ENCODE measurements around the gene RGS3.
"Not testable (repeated sequence)": the region's sequence is repeated elsewhere in the genome, so short reads cannot be mapped to it uniquely, and the experiment has no call there.

Gene RGS3

GRCh38 chr9:113634596-113635515 is 171.3 kb downstream of the RGS3 start:
- DNase-seq (ENCODE audit: low read depth in 3 of 3): no peak

DNA sequence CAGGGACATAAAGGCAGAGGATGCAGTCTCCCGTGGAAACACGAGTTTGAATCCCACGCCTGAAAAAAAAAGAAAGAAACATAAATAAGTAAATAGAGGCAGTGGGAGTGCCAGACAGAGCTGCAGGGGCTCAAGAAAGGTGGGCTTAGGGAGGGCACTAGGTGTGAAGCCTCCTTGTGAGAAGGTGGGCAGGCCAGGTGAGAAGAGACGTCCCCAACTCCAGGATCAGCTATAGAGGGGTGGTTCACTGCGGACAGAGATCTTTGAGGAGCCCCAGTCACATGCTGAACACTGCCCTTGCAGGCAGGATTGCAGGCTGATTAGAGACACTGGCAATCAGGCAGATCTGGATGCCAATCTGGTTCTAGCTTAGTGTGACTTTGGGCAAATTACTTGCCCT is 172.1 kb downstream of the RGS3 start:
- no peak for DNase-seq (ENCODE audit: low read depth in 3 of 3)

GRCh38 chr9:113636165-113636564 is 172.6 kb downstream of the RGS3 start:
- no peak for DNase-seq (ENCODE audit: low read depth in 3 of 3)

GRCh38 chr9:113636693-113637092 is 173.2 kb downstream of the RGS3 start:
- no peak for DNase-seq (ENCODE audit: low read depth in 3 of 3)

DNA sequence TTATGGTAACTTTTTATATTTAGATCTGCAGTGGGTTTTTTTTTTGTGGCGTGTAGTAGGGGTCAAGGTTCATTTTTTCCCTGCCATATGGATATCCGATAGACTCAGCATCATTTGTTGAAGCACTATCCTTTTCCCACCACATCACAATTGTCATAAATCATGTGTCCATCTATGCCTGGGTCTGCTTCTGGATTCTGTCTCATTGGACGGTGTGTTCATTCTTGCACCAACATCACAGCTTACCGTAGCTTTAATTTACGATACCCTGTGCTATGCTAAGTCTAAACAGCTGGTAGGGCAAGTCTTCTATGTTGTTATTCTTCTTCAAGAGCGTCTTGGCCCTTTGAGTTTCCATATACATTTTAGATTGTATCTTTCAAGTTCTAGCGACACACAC is 175.0 kb downstream of the RGS3 start:
- no peak for DNase-seq (ENCODE audit: low read depth in 3 of 3)

DNA sequence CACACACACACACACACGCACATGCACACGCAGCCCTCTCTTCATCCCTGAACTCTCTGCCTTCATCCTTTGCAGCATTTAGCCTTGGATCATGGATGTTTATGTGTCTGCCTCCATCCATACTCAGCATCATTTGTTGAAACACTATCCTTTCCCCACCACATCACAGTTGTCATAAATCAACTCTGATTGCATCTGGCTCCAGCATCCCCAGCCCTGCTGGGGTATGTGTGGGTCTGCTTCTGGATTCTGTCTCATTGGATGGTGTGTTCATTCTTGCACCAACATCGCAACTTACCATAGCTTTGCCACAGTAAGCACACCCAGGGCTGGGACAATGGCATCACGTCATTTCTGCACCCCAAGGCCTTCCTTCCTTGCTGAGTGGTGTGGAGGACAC is 175.4 kb downstream of the RGS3 start:
- no peak for DNase-seq (ENCODE audit: low read depth in 3 of 3)

- not testable (repeated sequence) for DNase-seq (ENCODE audit: low read depth in 3 of 3)
Observed at GRCh38 chr9:113639411-113639970, 176.0 kb downstream of the RGS3 start.

DNA sequence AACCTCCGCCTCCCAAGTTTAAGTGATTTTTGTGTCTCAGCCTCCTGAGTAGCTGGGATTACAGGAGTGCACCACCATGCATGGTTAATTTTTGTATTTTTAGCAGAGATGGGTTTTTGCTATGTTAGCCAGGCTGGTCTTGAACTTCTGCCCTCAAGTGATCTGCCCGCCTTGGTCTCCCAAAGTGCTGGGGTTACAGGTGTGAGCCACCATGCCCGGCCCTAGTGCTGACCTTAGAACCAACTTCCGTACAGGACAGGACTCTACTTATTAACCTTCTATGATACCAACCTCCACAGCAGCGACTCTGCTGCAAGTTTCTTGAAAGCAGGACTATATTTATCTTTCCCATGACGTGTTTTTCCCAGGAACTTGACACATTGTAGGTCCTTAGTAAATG is 176.9 kb downstream of the RGS3 start:
- DNase-seq (ENCODE audit: low read depth in 3 of 3): no peak

GRCh38 chr9:113641100-113641885 is 177.8 kb downstream of the RGS3 start:
- no peak for DNase-seq (ENCODE audit: low read depth in 3 of 3)

DNA sequence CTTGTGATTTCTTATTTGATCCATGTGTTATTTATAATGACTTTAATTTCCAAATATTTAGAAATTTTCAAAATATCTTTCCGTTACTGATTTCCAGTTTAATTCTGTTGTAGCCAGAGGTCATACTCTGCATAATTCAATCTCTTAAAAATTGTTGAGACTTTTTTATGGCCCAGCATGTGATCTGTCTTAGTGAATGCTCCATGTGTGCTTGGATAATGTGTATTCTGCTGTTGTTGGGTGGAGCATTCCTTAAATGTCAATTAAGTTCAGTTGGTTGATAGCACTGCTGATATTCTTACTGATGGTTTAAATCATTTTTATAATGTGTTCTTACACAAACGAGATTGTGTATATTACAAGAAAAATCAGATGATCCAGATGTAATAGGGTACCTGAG is 180.8 kb downstream of the RGS3 start:
- no peak for DNase-seq (ENCODE audit: low read depth in 3 of 3)

DNA sequence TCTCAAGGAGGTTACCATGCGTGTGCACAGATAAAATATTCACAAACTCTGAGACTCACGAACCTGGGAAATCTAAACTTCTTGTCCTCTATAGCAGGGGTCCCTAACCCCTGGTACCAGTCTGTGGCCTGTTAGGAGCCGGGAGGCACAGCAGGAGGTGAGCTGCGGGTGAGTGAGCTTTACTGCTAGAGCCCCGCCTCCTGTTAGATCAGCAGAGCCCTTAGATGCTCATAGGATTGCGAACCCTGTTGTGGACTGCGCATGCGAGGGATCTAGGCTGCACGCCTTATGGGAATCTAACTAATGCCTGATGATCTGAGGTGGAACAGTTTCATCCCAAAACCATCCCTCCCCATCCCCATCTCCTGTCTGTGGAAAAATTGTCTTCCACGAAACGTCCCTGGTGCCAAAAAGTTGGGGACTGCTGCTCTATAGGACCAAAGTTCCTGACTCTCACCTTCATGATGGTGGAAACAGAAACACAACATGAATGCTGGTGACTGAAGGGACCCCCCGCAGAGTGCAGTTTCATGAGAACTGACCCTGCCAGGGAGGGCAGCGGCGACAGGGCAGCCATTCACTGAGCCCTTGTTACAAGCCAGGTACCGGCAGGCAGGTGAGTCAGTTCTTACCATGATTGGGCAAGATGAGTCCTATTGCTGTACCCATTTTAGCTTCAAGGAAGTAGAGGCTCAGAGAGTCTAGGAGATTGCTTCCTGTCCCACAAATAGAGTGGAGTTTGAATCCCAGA is 181.9 kb downstream of the RGS3 start:
- no peak for DNase-seq (ENCODE audit: low read depth in 3 of 3)

DNA sequence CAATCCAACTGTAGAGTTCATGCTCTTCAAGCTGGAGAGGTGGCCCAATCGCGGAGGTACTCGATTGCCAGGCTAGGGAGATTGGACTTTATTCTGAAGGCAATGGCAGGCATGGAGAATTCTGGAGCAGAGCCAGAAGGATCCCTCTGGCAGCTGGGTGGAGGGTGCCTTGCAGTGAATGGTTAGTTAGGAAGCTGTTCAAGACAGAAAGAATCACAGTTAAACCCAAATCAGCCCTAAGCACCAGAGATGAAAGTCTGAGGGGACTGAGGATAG is 182.4 kb downstream of the RGS3 start:
- no peak for DNase-seq (ENCODE audit: low read depth in 3 of 3)

GRCh38 chr9:113646491-113646890 is 183.0 kb downstream of the RGS3 start:
- DNase-seq (ENCODE audit: low read depth in 3 of 3): no peak
